Ovary (tissue), 3 donors: ENCODE results near the gene IQSEC3.

Experiments used
- EP300 ChIP-seq: sonication (generic); formaldehyde crosslinking; IDR thresholded peaks from one replicate; pipeline ENCODE4 v1.6.1; 2017; ENCODE audit warnings: antibody characterized with exemption
- POLR2A ChIP-seq: fragments of 450-650 bp; IDR thresholded peaks from one replicate; pipeline ENCODE4 v1.6.1; 2017; ENCODE audit warnings: antibody characterized with exemption, mild to moderate bottlenecking, moderate library complexity
- TF ChIP-seq, protein P1 (sequence below), 3 donors: fragments of 450-650 bp in 2 of 3; fragments of 200-600 bp in 1 of 3; IDR thresholded peaks; one replicate each; pipeline versions ENCODE4 v1.5.1 to v1.8.0; 2016 to 2022; ENCODE audit warnings: antibody characterized with exemption in 3 of 3, mild to moderate bottlenecking in 1 of 3
- donor health status: DM: no; HTN: no; CAD: no.

DNA sequence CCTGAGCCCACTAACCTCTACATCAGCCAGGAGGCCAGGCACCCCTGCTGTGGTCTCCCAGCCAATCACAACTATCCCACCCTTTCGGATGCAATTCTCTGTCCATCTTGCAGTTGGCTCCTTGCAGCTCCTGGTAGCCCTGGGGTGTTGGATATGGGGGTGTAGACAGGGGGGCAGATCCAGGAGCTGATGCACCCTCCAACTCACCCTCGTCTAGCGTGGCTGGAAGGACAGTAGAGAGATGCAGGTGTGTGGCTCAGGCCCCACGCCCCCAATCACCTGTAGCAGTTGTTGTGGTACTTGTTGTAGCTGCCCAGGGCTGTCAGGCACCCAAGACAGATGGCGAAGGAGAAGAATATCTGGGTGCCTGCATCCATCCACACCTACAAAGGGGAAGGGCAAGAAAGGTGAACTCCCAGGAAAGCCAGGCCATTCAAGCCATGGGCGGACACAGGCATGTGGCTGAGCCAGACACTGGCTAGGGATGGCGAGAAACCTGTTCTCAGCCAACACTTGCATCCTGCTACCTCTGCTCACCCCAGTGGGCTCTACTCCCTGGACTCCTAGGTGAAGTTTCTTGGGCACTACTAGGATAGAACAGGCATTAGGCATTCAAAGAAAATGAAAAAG lies 160.8 kb downstream of the IQSEC3 start:
- TF ChIP-seq, protein P1, sequence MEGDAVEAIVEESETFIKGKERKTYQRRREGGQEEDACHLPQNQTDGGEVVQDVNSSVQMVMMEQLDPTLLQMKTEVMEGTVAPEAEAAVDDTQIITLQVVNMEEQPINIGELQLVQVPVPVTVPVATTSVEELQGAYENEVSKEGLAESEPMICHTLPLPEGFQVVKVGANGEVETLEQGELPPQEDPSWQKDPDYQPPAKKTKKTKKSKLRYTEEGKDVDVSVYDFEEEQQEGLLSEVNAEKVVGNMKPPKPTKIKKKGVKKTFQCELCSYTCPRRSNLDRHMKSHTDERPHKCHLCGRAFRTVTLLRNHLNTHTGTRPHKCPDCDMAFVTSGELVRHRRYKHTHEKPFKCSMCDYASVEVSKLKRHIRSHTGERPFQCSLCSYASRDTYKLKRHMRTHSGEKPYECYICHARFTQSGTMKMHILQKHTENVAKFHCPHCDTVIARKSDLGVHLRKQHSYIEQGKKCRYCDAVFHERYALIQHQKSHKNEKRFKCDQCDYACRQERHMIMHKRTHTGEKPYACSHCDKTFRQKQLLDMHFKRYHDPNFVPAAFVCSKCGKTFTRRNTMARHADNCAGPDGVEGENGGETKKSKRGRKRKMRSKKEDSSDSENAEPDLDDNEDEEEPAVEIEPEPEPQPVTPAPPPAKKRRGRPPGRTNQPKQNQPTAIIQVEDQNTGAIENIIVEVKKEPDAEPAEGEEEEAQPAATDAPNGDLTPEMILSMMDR (IDR thresholded peaks at IDR 0.05) = no peak
- TF ChIP-seq EP300 (no peak), POLR2A (no peak)
